Bronchus fibroblast of lung (primary cell): Measurements from ENCODE around the gene PPP1R3G. TPM values are rescaled to one million over a fixed set of nuclear protein-coding genes. Genes with fewer than 3 reads are reported as not detected.

Experiments used
- total RNA-seq: library from RNA; depleted of rRNA; stranded (reverse); fragments of >200 nt; gene quantifications from 2 replicates; pipeline ENCODE4 v1.2.3, GENCODE V29; 2015

Gene PPP1R3G
- 0.50 and 0.59 TPM in 2 replicates for total RNA-seq

GRCh38 chr6:5084781-5085647 is at the start of gene PPP1R3G:
TSS of gene PPP1R3G (plus strand) at chr6:5085341. CDS start at chr6:5085486, 145 bp downstream.

Other genes with a start within 250 kb of the PPP1R3G start
- gene RPP40, start 81.3 kb upstream of the PPP1R3G start, total RNA-seq = 13.4 and 19.0 TPM in 2 replicates
- gene LYRM4, start 175.6 kb downstream of the PPP1R3G start, total RNA-seq = 18.8 and 22.4 TPM in 2 replicates
- 16.3 and 17.2 TPM in 2 replicates for gene FARS2, start 176.2 kb downstream of the PPP1R3G start, total RNA-seq